Measurements from ENCODE around the gene COG7.
"Not testable (repeated sequence)": the region's sequence is repeated elsewhere in the genome, so short reads cannot be mapped to it uniquely, and the experiment has no call there.

The COG7 gene

GRCh38 chr16:23452572-23453337, at the start of gene COG7:
Gene COG7, minus strand, starts transcription at chr16:23453189. Its CDS starts 195 bp downstream, at chr16:23452994.
- DNase-seq (ENCODE audit: low read depth in 2 of 3, low spot score in 1 of 3): peak; percentile 73 to 85 (median 81)

GRCh38 chr16:23502466-23502865, 49.5 kb upstream of the COG7 start:
- DNase-seq (ENCODE audit: low read depth in 2 of 3, low spot score in 1 of 3): no peak

GRCh38 chr16:23501291-23501690, 48.3 kb upstream of the COG7 start:
- DNase-seq (ENCODE audit: low read depth in 2 of 3, low spot score in 1 of 3): no peak

- no peak for DNase-seq (ENCODE audit: low read depth in 2 of 3, low spot score in 1 of 3)
Observed at GRCh38 chr16:23500862-23501225, 47.9 kb upstream of the COG7 start.

- no peak for DNase-seq (ENCODE audit: low read depth in 2 of 3, low spot score in 1 of 3)
Observed at GRCh38 chr16:23500212-23500861, 47.3 kb upstream of the COG7 start.

- no peak for DNase-seq (ENCODE audit: low read depth in 2 of 3, low spot score in 1 of 3)
Observed at GRCh38 chr16:23499801-23500200, 46.8 kb upstream of the COG7 start.

GRCh38 chr16:23498863-23499262, 45.9 kb upstream of the COG7 start:
- no peak for DNase-seq (ENCODE audit: low read depth in 2 of 3, low spot score in 1 of 3)

- no peak for DNase-seq (ENCODE audit: low read depth in 2 of 3, low spot score in 1 of 3)
Observed at GRCh38 chr16:23497543-23497868, 44.5 kb upstream of the COG7 start.

- no peak for DNase-seq (ENCODE audit: low read depth in 2 of 3, low spot score in 1 of 3)
Observed at GRCh38 chr16:23496821-23497542, 44.0 kb upstream of the COG7 start.

GRCh38 chr16:23495671-23496070, 42.7 kb upstream of the COG7 start:
- DNase-seq (ENCODE audit: low read depth in 2 of 3, low spot score in 1 of 3): no peak

GRCh38 chr16:23494188-23494587, 41.2 kb upstream of the COG7 start:
- no peak for DNase-seq (ENCODE audit: low read depth in 2 of 3, low spot score in 1 of 3)

GRCh38 chr16:23491490-23492391, 38.8 kb upstream of the COG7 start:
- no peak for DNase-seq (ENCODE audit: low read depth in 2 of 3, low spot score in 1 of 3)

- no peak for DNase-seq (ENCODE audit: low read depth in 2 of 3, low spot score in 1 of 3)
Observed at GRCh38 chr16:23486480-23486879, 33.5 kb upstream of the COG7 start.

GRCh38 chr16:23485841-23486240, 32.9 kb upstream of the COG7 start:
- DNase-seq (ENCODE audit: low read depth in 2 of 3, low spot score in 1 of 3): no peak

- no peak for DNase-seq (ENCODE audit: low read depth in 2 of 3, low spot score in 1 of 3)
Observed at GRCh38 chr16:23485257-23485614, 32.2 kb upstream of the COG7 start.

GRCh38 chr16:23484510-23485256, 31.7 kb upstream of the COG7 start:
- DNase-seq (ENCODE audit: low read depth in 2 of 3, low spot score in 1 of 3): no peak

- DNase-seq (ENCODE audit: low read depth in 2 of 3, low spot score in 1 of 3): not testable (repeated sequence)
Observed at GRCh38 chr16:23483492-23483891, 30.5 kb upstream of the COG7 start.

GRCh38 chr16:23482778-23483177, 29.8 kb upstream of the COG7 start:
- DNase-seq (ENCODE audit: low read depth in 2 of 3, low spot score in 1 of 3): no peak

- no peak for DNase-seq (ENCODE audit: low read depth in 2 of 3, low spot score in 1 of 3)
Observed at GRCh38 chr16:23480257-23480656, 27.3 kb upstream of the COG7 start.

GRCh38 chr16:23479138-23479537, 26.1 kb upstream of the COG7 start:
- no peak for DNase-seq (ENCODE audit: low read depth in 2 of 3, low spot score in 1 of 3)

GRCh38 chr16:23478566-23478965, 25.6 kb upstream of the COG7 start:
- no peak for DNase-seq (ENCODE audit: low read depth in 2 of 3, low spot score in 1 of 3)

All from stimulated activated CD4-positive, alpha-beta T cell treated with anti-CD3 and anti-CD28 coated beads, Interleukin-12 subunit alpha, Interleukin-12 subunit beta, amount 100 ng/mL, for 48 hours (primary cell).